GM12891 (cell line): Measurements from ENCODE around the gene CNGB1.

Source experiments
- POLR2A ChIP-seq: IDR thresholded peaks from 2 replicates; pipeline ENCODE4 v1.6.1; 2011; ENCODE audit warnings: low read depth, low read length, control low read depth
- TAF1 ChIP-seq: IDR thresholded peaks from 2 replicates; pipeline ENCODE4 v1.6.1; 2011; ENCODE audit warnings: low read depth, low read length, control low read depth

DNA sequence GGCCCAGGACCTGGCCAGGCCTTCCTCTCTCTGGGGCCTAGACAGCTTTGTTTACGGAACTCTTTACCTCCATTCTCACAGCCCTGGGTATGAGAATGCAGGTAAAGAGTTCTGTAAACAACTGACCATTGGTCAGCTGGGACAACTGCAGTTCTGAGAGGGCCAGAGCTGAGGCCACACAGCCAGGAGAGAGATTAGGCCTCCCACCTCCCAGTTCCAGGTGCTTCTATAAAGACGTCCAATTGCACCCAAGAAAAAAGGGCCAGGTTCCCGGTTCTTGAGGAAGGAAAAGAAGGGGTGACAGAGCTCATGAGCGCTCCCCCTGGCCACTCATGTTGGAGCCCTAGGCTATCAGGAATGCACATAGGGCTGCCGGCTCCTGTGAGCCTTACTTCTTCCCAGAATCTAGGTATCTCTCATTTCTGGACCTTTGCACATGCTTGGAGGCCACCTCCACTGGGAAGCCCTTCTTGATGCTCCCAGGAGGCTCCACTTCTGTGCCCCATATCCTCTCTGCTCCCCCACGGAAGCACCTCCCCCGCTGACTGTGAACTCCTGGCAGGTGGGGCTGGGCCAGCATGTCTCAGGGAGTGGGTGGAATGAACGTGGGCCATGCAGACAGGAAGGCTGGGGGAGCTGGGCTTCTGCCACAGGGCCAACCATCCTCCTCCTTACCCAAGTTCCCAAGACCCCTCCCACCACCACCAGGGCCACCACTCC, 13.1 kb downstream of the CNGB1 start:
- no peak for TF ChIP-seq POLR2A
- TF ChIP-seq TAF1 = no peak
